ENCODE data around the gene MAP1B.

The MAP1B gene

DNA sequence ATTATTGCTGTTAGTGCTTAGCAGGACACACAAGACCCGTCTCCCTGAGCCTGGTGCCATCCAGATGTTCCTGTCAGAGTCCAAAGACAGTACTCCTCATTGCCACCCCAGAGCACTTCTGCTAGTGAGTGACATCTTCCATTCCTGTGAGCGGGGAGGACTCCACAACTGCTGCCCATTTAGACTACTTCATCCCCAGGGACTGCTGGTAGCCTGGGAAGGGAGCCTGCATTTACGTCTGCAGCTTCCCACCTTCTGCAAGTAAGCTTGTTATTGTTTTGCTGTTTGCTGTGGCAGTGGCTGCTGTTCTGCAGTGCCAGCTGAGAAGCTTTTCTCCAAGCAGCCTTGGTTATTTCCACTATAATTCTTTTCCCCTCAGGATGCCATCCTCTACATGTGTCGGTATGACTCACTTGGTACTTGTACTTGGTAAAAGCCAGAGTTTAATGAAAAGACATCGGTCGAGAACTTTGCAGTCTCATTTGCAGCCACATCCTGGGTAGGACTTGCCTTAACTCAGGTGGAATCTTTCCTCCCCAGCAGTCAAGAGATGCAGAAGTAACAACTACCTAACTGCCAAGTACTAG, 10.6 kb upstream of the MAP1B start:
- DNase-seq = peak; percentile 14

DNA sequence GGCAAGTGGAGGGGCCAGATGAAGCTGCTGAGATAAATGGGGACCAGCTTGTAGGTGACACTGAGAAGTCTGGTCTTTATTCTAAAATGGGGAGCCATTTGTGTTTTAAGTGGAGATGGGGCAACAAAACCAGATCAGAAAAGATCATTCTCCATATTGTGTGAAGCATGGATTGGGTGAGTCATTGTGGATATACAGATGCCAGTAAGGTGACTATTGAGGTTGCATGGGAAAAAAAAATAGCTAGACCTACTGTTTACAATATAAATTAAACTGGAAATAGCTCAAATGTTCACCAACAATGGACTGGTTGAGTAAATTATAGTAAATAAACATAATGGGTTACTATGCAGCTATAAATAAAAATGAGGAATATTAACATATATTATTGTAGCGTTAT, 5.4 kb upstream of the MAP1B start:
- no peak for DNase-seq

DNA sequence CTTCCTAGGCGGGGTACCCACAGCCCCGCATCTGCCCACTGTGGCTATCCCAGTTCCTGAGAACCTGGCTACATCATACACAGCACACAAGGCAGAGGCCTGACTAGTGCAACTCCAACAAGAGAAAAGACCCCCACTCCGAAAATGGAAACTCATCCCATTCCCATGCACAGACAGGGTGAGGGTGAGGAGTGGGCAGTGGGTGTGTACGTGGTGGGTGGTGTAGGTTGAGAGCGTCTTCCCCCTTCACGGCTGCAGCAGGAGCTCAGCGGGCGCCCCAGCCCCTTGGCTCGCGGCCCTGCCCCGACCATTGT, 501 bp upstream of the MAP1B start:
- DNase-seq = no peak

DNA sequence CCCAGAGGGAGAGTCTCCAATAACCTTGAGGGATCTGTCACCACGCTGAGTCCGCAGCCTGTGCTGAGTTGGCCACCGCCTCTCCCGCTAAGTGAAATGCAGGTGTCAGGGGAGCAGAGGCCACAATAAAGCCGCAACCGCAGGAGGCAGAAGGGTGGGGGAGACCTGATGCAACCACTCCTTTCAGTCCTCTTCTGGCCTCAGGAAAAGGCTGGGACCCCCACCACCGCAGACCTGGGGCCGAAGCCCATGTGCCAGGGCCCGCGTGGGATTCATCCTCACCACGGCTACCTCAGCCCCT, 576 bp downstream of the MAP1B start:
- DNase-seq = no peak

DNA sequence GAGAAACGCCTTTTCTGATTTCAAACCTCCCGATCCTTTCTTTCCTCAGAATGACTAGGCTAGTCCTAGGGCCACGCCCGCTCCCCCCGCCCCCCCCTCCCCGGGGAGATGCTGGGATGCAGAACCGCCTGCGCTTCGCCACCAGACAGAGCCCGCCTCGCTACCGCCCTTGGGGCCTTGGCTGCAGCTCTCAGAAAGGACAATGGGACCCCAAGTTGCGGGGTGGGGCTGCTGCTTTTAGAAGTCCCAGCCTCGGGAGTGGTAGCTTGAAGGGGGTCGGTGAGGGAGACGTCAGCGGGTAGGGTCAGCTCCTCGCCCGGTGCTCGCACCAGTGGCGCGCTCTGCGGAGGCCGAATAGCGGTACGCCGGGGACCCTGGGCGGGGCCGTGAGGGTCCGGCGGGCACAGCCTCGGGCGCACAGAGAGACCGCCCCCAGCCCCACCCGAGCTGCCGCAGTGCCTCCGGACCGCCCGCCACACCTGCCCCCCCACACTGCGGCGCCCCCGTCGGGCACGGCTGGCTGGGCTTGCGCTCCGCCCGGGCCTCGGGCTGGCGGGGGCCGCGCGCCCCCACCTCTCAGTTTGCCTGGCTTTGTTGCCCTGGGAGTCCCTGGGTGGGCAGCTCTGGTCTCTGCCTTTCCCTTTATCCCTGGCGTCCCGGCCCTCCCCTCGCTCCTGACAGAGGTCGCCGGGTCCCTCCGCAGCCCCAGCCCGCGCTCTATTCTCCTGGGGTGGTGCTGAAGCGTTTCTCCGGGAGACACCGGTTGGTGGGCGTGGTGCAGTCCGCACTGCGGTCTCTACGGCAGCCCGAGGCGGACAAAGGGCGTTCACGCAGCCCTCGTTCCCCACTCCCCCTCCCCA, 1.2 kb downstream of the MAP1B start:
- DNase-seq = peak; percentile 81

DNA sequence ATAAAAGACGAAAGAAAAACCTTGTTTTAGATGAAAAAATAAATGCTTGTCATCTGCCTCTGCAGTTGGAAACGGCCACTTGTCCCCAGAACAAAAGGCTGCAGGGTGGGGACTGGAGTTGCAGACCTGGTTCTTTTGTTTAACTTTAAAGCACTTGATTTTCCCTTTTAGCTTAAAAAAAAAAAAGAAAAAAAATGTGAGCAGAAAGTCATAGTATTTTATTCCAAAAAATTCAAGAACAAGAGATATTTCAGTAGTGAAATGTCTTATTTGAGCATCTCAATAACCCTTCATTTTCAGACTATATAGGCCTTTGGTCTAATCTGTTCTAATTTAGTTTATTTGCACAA, 1.8 kb downstream of the MAP1B start:
- no peak for DNase-seq

DNA sequence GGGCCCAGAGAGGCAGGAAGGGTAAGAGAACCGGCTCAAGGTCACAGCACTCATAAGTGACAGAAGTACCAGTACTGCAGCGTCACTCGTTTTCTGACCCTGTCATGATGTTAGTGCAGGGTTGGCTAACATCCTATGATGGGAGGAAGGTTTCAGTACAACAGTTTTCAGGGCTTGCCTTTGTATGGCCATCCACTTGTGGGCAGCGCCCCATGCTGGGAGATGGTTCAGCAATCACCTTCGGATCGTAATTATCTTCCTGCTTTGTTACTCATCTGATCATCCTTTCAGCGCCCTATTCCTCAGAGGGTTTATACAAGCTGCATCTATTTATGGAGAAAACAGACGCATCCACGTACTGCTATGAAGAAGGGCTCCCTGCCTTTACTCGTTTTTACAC, 2.4 kb downstream of the MAP1B start:
- peak; percentile 62 for DNase-seq

DNA sequence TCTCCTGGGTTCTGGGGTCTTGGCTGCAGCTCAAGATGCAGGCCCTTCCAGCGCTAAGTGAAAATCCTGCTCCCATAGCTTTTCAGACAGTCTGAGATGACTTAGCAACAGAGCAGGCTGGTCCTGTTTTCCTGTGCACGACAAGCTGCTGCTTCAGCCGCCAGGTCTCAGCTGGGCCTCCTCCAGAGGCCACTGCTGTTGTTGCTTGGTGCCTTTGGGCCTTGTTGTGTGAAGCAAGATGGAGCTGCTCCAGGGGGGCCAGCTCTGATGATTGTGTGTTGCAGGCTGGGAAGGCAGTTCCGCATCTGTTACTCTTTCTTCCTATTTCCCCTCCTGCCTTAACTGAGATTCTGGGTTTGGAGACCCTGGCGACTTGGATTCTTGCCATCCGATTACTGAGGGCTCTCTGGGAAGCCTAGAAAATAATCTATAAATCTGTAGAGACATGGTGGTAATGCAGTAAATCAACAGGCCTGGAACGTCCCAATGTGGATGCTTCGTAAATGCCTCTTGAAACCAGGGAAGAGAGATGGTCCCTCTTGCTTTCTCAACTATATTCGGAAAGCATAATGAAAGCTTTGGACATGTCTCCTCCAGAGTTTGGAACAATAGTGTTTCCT, 3.2 kb downstream of the MAP1B start:
- DNase-seq = no peak

DNA sequence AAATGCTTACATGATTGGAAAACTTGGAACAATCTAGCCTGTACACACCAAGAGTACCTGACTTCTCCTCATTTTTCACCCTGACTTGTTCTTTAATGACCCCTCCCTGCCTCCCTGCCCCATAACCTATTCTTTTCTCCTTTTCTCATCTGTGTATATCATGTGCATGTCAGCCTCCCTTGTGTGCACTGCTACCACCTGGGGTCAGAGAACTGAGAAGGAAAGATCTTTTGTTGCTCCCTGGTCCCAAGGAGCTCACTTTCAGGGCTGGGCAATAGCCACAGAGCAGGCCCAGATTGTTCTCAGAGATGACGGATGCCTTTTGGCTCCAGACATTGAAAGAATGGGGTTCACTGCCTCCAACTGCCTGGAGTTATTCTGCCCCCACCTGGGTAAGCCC, 5.1 kb downstream of the MAP1B start:
- no peak for DNase-seq

DNA sequence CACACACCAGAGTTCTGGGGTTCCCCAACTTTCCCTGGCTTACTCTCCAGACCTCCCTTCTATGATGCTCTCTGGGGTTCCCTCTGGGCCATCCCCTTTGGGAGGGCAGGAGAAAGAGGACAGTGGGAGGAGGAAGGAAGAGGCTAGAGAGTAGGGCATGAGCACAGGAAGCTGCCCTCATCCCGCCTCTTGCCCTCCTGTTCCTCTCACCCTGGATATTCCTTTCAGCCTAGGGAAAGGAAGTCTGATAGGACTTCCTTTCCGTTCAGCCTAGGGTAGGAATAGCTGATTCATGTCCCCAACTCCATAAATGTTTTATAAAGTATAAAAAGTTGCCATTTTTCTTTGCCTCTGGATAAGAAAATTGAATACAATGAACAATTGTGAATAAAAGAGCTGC, 7.4 kb downstream of the MAP1B start:
- DNase-seq = no peak

DNA sequence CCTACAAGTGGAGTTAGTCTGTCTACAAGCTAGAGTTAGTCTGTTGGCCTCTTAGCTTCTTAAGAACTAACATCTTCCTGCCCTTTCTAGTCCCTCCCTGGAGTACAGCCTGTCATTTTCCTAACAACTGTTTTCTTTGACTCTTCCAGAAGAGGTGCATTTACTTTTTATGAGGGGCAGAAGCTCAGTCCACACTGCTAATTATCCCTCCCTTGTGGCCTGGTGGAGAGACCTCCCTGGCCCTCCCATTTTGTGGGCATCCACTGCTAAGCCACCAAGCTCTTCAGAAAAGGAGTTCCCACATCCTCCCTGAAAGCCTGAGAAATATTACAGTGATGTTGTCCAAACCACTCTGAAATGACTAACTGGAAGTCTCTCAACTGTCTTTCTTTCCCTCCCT, 8.0 kb downstream of the MAP1B start:
- DNase-seq = no peak

DNA sequence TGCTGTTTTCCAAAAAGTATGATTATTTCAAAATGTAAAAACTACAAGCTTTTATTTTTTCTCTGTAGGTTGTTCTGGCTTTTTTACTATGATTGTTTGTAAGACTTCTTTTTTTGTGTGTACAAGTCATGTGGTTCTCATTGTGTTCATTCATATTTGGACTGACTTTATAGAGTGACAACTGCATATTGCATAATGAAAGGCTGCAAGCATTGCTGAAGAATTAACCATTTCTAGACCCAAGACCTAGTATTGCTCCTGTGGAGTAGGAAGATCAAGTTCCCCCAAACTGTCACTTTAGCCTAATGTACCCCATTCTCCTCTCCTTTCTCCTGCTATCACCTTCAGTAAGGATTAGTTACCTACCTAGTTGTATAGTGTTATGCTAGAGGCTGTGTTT, 10.0 kb downstream of the MAP1B start:
- DNase-seq = no peak

DNA sequence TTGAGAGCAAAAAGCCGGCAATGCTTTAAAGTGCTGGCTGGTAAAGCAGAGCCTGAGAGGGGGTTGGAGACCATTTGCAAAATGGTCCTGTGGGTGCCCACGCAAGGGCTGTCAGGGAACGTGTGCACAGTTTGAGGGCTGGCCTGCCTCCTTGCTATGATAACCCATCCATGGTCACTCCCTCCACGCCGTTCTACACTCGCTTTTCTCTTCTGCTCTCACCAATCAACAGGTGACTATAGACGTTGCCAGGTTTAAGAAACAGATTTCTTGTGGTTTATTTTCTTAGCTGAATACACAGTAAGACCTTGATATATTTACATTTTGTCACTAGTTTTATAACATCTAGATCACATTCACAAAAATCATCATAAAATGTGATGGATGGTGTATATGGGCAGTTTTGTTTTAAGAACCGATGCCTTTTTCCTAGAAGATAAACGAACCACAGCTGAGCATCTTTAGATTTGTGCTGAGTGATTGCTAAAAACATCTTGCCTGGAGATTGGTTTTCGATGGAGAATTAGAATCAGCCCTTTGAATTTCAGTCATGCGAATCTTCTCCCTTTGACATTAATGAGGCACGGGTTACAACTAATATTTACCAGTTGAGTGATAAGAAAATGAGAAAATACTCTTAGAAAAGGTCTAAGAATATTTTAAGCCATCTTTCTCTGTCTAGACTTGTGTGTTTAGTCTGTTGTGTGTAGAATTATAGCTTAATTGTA, 13.9 kb downstream of the MAP1B start:
- DNase-seq = no peak

DNA sequence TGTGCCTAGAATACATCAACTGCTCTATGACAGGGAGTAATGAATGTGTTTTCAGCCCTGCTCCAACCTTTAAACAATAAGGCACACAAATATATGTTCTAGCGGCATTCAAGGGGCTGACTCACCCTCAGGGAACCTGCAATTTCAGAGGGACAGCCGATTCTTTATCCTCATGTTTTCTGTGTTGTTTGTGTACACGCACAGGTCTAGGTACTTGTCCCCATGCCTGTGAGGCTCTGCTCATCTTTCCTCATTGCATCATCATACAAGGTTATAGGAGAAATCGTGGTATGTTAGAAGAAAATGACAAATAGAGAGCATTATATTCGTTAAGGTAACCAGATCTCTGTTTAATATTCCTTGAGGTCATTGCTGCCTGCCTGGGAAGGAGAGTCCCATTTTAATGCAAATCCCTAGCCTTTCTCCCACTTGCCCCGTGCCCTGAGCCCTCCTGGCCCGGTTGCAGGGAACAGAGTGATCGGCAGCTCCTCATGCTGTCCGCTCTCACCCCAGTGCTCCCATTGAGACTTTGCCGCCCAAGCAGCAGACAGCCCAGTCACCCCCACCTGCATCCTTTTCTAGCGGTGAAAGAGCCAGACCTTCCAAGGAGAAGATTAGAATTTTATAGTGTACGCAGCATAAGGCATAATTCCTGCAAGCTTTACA, 14.6 kb downstream of the MAP1B start:
- DNase-seq = no peak

DNA sequence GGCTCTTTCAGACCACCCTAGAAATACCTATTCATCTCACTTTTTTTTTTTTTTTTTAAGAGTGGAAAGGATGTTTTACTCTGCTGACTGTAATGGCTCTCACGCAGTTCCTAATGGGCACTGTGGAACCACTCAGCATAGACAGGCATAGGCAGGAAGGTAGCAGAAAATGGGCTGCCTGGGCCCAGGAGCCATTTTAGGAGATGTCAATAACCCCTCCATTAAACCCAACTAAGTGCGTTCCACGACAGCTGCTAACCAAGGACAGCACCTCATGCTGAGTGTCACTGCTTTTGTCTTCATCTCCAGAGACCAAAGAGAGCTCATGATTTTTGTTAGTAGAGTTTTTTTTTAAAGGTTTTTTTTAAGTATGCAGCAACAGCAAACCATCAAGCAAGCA, 15.3 kb downstream of the MAP1B start:
- DNase-seq = no peak

DNA sequence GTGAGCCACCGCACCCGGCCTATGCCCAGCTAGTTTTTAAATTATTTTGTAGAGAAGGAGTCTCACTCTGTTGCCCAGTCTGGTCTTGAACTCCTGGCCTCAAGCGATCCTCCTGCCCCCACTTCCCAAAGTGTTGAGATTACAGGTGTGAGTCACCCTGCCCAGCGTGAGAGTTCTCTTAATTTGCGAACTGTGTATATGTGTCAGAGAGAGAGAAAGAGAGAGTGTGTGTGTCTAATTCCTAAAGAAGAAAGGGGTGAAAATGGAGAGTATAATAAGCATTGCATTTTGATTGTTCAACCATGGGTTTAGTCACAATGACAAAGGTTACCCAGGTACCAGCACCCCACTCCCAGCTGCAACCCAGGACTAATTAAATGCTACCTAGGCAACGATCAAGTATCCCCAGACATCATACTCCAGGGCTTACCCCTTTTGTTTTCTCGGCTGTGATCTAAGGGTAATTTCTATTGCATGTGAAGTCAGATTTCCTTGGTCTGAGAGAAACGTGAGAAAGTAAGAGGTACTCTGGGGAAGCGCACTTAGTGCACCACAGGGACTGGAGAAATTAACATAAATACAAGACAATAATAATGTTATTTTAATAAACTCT, 16.6 kb downstream of the MAP1B start:
- DNase-seq = no peak

DNA sequence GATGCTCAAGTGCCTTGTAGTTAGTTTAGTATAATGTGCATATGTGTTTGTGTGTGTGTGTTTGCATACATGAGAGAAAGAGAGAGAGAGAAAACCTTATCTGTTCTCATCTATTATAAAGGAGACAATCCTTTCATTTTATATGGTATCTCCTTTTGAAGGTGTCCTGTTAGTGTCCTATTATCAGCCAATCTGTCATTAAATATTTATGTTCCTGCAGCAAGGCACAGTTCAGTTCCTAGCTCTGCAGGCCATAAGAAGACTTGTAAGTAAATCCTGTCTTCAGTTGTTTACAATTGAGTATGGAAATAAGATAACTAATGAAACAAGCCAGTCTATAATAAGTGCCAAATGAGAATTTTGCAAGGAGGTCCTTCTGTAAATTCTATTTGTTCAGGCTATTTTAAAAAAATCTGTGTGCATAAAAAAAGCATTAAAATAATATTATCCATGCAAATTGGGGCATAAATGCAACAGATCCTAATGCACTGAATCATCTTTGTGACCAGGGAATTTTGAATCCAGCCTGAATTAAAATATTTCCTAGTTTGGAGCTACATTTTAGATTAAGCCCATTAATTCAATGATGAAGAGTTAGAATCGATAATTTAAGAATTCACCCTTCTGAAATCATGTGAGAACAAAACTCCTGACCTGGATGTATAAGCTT, 18.1 kb downstream of the MAP1B start:
- no peak for DNase-seq

DNA sequence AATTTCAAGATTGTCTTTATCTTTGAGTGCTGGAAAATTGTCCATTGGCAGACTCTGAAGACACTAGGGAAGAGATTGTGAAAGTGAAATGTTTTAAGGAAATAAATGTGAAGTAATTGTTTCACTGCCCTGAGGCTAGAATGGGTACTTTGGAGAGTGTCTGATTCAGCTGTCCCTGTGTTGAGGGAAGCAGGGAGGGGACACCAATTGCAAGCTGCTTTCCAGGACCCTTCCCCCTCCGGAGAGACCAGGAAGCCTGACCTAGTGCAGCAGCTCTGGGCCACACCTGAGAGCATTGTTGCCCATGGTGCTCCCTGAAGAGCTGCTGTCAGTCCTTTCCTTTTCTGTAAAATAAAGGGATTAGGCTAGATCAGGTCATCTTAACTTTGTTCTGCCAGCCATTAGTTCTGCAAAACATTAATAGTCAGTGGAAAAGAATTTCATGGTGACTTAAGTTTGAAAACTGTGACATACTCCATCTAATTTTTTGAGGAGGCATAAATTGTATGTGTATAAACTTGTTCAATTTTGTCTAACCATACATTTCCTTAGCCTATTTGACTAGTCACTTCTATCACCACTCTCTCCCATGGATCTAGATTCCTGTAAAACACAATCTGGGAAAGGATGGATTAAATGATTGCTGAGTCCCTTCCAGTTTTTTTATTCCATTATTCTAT, 18.8 kb downstream of the MAP1B start:
- no peak for DNase-seq

DNA sequence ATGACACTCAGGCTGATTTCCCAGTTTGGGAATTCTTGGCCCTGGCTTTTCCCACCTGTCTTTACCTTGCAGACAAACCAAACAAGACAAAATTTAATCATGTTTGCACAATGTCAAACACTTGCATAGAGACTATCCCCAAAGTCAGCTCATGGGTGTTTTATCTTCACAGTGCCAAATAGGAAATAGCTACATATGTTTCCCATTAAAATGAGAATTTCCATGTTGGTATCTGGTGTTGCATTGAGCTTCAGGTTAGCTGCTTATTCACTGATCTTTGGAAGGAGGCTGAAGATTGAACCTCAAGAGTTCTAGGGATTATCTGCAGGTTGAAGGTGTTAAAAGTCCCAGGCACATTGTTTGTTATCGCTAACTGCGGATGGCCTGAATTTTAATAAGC, 19.5 kb downstream of the MAP1B start:
- DNase-seq = no peak

DNA sequence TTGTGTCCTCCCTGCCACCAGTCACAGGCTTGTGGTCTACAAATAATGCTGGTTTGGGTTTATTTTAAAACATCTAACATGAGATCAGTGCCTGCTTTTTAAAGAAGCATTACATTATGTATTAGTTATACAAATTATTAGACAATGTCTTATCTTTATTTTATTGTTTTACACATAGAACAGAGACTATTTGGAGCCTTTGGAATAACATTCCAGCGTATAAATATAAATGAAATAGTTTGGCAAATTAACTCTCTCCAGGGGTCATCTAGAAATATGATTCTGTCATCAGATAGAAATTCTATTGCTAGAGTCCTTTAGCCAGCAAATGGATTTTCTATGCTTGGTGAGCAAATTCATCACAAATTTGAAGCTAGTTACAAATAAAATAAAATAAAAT, 22.4 kb downstream of the MAP1B start:
- DNase-seq = peak; percentile 88

DNA sequence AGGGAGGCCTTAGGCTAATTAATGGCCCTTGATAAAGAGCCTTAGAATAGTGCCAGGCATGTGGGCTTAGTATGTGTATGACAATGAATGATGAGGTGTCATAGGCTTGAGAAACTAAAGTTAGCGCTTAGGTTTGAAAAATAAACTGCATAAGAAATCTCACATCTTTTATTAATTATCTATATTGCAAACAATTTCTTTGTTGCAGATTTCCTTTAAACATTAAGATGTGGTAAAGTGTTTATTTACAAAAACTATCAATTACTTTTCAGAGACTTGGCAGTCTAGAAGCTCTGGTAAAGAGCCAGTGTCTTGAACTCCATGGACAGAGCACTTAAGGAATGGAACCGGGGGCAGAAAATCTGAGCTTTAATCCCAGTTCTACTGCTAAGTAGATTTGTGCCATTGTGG, 23.1 kb downstream of the MAP1B start:
- no peak for DNase-seq
